C1 segment of cervical spinal cord (tissue), 14 donors: ENCODE results near the gene TBL3.
A peak's percentile ranks its signal among the peaks of the same experiment; 100 is the strongest.
"Not testable (repeated sequence)": the region's sequence is repeated elsewhere in the genome, so short reads cannot be mapped to it uniquely, and the experiment has no call there.

Source experiments
- DNase-seq, 14 donors: peaks; one replicate each; lab custom pipeline; 2025; lab: John Stamatoyannopoulos, UW

TBL3 gene

GRCh38 chr16:1971796-1972489 is at the start of gene TBL3:
TBL3 (plus strand) TSS chr16:1972053; CDS start chr16:1972165, 112 bp downstream.
- peak; percentile 52 to 95 (median 90) for DNase-seq

GRCh38 chr16:1922357-1922756 is 49.5 kb upstream of the TBL3 start:
- no peak for DNase-seq

GRCh38 chr16:1923299-1924034 is 48.4 kb upstream of the TBL3 start:
- no peak for DNase-seq

- no peak for DNase-seq
These were observed 47.8 kb upstream of the TBL3 start for GRCh38 chr16:1924095-1924494.

- DNase-seq: no peak
These were observed 45.6 kb upstream of the TBL3 start for GRCh38 chr16:1926271-1926670.

- peak in 1 of 14 donors; percentile 51 for DNase-seq
These were observed 42.7 kb upstream of the TBL3 start for GRCh38 chr16:1929105-1929504.

- DNase-seq: peak in 13 of 14 donors; percentile 33 to 94 (median 70)
These were observed 42.1 kb upstream of the TBL3 start for GRCh38 chr16:1929578-1930337.

- no peak for DNase-seq
These were observed 41.5 kb upstream of the TBL3 start for GRCh38 chr16:1930338-1930720.

GRCh38 chr16:1932050-1933028 is 39.5 kb upstream of the TBL3 start:
- peak in 1 of 14 donors; percentile 15 for DNase-seq

GRCh38 chr16:1933097-1933661 is 38.7 kb upstream of the TBL3 start:
- DNase-seq: no peak

- DNase-seq: no peak
These were observed 34.8 kb upstream of the TBL3 start for GRCh38 chr16:1936945-1937479.

GRCh38 chr16:1938316-1938715 is 33.5 kb upstream of the TBL3 start:
- no peak for DNase-seq

- DNase-seq: no peak
These were observed 32.9 kb upstream of the TBL3 start for GRCh38 chr16:1938910-1939309.

GRCh38 chr16:1939833-1940232 is 32.0 kb upstream of the TBL3 start:
- DNase-seq: not testable (repeated sequence)

- DNase-seq: no peak
These were observed 31.3 kb upstream of the TBL3 start for GRCh38 chr16:1940273-1941161.

GRCh38 chr16:1941162-1942046 is 30.4 kb upstream of the TBL3 start:
- no peak for DNase-seq

- no peak for DNase-seq
These were observed 29.6 kb upstream of the TBL3 start for GRCh38 chr16:1942047-1942809.
